ENCODE results near the gene IQGAP1. TPM values are rescaled to one million over a fixed set of nuclear protein-coding genes. Genes with fewer than 3 reads are reported as not detected.

Gene IQGAP1
- total and polyA plus RNA-seq, 2 experiments from 2014 or later, result 65.8 to 125 TPM

DNA sequence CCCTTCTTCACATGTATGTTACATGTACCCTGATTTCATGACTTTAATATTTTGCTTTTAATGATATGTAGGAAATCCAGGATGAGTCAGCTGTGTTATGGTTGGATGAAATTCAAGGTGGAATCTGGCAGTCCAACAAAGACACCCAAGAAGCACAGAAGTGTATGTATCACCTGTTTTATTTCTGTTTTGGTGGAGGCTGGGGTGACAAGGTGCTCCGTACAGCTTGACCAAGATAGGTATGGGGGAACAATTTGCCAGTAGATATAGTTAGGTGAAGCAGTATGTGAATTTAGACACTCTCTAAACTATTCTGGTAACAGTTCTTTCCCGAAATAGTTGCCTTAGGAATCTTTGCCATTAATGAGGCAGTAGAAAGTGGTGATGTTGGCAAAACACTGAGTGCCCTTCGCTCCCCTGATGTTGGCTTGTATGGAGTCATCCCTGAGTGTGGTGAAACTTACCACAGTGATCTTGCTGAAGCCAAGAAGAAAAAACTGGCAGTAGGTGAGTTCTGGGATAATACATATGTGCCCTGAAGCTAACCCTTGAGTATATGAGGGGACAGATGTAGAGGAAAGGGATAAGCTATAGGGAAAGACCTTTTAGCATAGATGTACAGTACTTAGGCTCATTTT is 78.0 kb downstream of the IQGAP1 start:
- peaks cover 23% of the 10 kb centered on the region for H3K79me2 ChIP-seq
- no peaks in the 10 kb centered on the region for H3K36me3 ChIP-seq (replicated peaks; ENCODE audit: insufficient read depth, low read depth)
- peaks cover 9% of the 10 kb centered on the region for H3K4me1 ChIP-seq (ENCODE audit: insufficient read depth)
- H3K4me2 ChIP-seq, result no peak overlapping the region
- H2AFZ ChIP-seq, result no peak overlapping the region
- H3K9me2 ChIP-seq (replicated peaks; ENCODE audit: insufficient read depth), result no peaks in the 10 kb centered on the region
- WGBS (ENCODE audit: low lambda C conversion rate, missing lambda C conversion rate), result 99% methylated on average over 3 of the region's 3 CpGs
- H3K27ac ChIP-seq, result no peak overlapping the region
- no peaks in the 10 kb centered on the region for H3K27me3 ChIP-seq
- no peaks in the 10 kb centered on the region for H4K20me1 ChIP-seq (ENCODE audit: insufficient read depth, poor library complexity, severe bottlenecking)
- no peak overlapping the region for H3K4me3 ChIP-seq
- no peaks in the 10 kb centered on the region for H3K9me3 ChIP-seq (ENCODE audit: low read depth)
- no peak for TF ChIP-seq EZH2phosphoT487 (IDR thresholded peaks at IDR 0.05; ENCODE audit: low read depth, severe bottlenecking, unreplicated experiment)
- no peak for TF ChIP-seq CTCF (IDR thresholded peaks at IDR 0.05; ENCODE audit: poor library complexity)
- no peak for TF ChIP-seq EZH2 (IDR thresholded peaks at IDR 0.05; ENCODE audit: borderline replicate concordance)
- DNase-seq (ENCODE audit: low spot score), result no peak

DNA sequence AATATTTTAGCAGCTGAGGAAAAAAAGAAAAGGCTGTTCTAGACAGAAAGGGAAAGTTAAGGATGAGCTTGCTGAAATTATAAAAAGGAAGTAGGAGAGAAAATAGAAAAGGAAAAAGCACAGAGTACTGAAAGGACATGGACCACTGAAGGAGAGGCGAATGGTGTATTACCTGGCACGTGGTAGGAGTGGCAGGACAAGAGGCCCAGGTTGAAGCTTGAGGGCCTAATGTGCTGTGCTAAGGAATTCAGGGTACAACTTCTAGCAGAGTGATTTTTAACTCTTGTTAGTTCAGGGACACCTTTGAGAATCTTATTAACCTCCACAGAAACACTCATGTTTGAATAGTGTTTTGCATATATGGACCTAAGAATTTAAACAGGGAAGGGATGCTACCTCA is 81.7 kb downstream of the IQGAP1 start:
- H2AFZ ChIP-seq, result no peak overlapping the region
- no peak overlapping the region for H3K27ac ChIP-seq
- no peaks in the 10 kb centered on the region for H3K36me3 ChIP-seq (replicated peaks; ENCODE audit: insufficient read depth, low read depth)
- H3K4me3 ChIP-seq, result no peak overlapping the region
- no peaks in the 10 kb centered on the region for H4K20me1 ChIP-seq (ENCODE audit: insufficient read depth, poor library complexity, severe bottlenecking)
- DNase-seq (ENCODE audit: low spot score), result no peak
- H3K9me3 ChIP-seq (ENCODE audit: low read depth), result no peaks in the 10 kb centered on the region
- H3K27me3 ChIP-seq, result no peaks in the 10 kb centered on the region
- no peak overlapping the region for H3K4me2 ChIP-seq
- H3K79me2 ChIP-seq, result peaks cover 8% of the 10 kb centered on the region
- 84% methylated on average over 2 of the region's 2 CpGs for WGBS (ENCODE audit: low lambda C conversion rate, missing lambda C conversion rate)
- TF ChIP-seq EZH2phosphoT487 (IDR thresholded peaks at IDR 0.05; ENCODE audit: low read depth, severe bottlenecking, unreplicated experiment), result no peak
- TF ChIP-seq CTCF (IDR thresholded peaks at IDR 0.05; ENCODE audit: poor library complexity), result no peak
- TF ChIP-seq EZH2 (IDR thresholded peaks at IDR 0.05; ENCODE audit: borderline replicate concordance), result no peak
- no peaks in the 10 kb centered on the region for H3K9me2 ChIP-seq (replicated peaks; ENCODE audit: insufficient read depth)
- peaks cover 9% of the 10 kb centered on the region for H3K4me1 ChIP-seq (ENCODE audit: insufficient read depth)

DNA sequence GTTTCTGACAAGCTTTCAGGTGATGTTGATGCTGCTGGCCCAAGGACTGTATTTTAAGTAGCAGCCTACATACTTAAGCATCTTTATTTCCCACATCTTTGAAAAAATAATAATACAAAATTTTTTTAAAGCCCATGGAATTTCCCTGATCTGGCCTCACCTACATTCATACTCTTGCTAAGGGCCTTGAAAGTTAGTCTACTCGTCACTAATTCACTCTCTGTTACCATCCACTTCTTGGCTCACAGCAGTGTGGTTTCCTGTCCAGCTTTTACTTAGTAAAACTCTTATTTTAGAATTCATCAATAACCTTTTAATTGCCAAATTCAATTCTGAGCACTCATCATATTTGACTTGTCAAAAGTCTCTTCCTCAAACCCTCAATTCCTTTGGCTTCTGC is 82.4 kb downstream of the IQGAP1 start:
- peaks cover 2% of the 10 kb centered on the region for H3K4me1 ChIP-seq (ENCODE audit: insufficient read depth)
- TF ChIP-seq EZH2 (IDR thresholded peaks at IDR 0.05; ENCODE audit: borderline replicate concordance) (no peak), EZH2phosphoT487 (IDR thresholded peaks at IDR 0.05; ENCODE audit: low read depth, severe bottlenecking, unreplicated experiment) (no peak), CTCF (IDR thresholded peaks at IDR 0.05; ENCODE audit: poor library complexity) (no peak)
- no peak overlapping the region for H3K4me2 ChIP-seq
- H3K79me2 ChIP-seq, result peaks cover 5% of the 10 kb centered on the region
- H3K27me3 ChIP-seq, result no peaks in the 10 kb centered on the region
- peak overlapping the region; percentile 25 for H3K27ac ChIP-seq
- WGBS (ENCODE audit: low lambda C conversion rate, missing lambda C conversion rate), result 90% methylated on average over 1 of the region's 1 CpG
- no peak overlapping the region for H3K4me3 ChIP-seq
- no peak overlapping the region for H2AFZ ChIP-seq
- DNase-seq (ENCODE audit: low spot score), result no peak
- H3K9me3 ChIP-seq (ENCODE audit: low read depth), result no peaks in the 10 kb centered on the region
- no peaks in the 10 kb centered on the region for H4K20me1 ChIP-seq (ENCODE audit: insufficient read depth, poor library complexity, severe bottlenecking)
- H3K36me3 ChIP-seq (replicated peaks; ENCODE audit: insufficient read depth, low read depth), result no peaks in the 10 kb centered on the region
- H3K9me2 ChIP-seq (replicated peaks; ENCODE audit: insufficient read depth), result no peaks in the 10 kb centered on the region

All from hepatocyte (in vitro differentiated cells).